IMR-90 (cell line): ENCODE results near the gene APH1A. TPM values are rescaled to one million over a fixed set of nuclear protein-coding genes. Genes with fewer than 3 reads are reported as not detected.

Experiments
- ATAC-seq: fragments of 200-7000 bp; cut with Tn5 transposase; 2 replicates; pipeline ENCODE4 v1.9.1; 2020; ENCODE audit warnings: low read depth, mild to moderate bottlenecking, moderate library complexity
- BruUV-seq: library from RNA; stranded (reverse); fragments of 400-500 nt; replicated peaks from 2 replicates; lab custom pipeline; 2021; lab: Mats Ljungman, UMichigan
- CTCF ChIA-PET: fragments of 300-600 bp; formaldehyde crosslinking; extraction: SDS; loops from one replicate; lab custom pipeline; 2021; ENCODE audit warnings: antibody characterized with exemption; lab: Yijun Ruan, JAX
- POLR2A ChIA-PET: fragments of 300-600 bp; sonication (Branson Sonifier 250); formaldehyde crosslinking; loops from one replicate; lab custom pipeline; 2022; ENCODE audit warnings: antibody characterized with exemption; ENCODE audit not compliant: unreplicated experiment; lab: Charles Lee
- DNase-seq: peaks from one replicate; pipeline ENCODE4 v3.0.0; 2013
- H2AFZ ChIP-seq: replicated peaks from 2 replicates; pipeline ENCODE3; 2013; ENCODE audit warnings: low read length, mild to moderate bottlenecking; ENCODE audit not compliant: poor library complexity
- H2AK5ac ChIP-seq: 2 replicates; pipeline ENCODE4 v1.6.1; 2013; ENCODE audit warnings: low read depth, low read length, inconsistent platforms
- H2AK9ac ChIP-seq: replicated peaks from 2 replicates; pipeline ENCODE3; 2013; ENCODE audit warnings: mild to moderate bottlenecking, low read depth, low read length, moderate library complexity; ENCODE audit not compliant: poor library complexity
- H2BK120ac ChIP-seq: 2 replicates; pipeline ENCODE4 v1.6.1; 2013; ENCODE audit warnings: low read depth, low read length, inconsistent platforms
- H2BK15ac ChIP-seq: 3 replicates; pipeline ENCODE4 v1.6.1; 2013; ENCODE audit warnings: low read depth, low read length, inconsistent platforms
- H2BK20ac ChIP-seq: 2 replicates; pipeline ENCODE4 v1.6.1; 2013; ENCODE audit warnings: low read depth, mild to moderate bottlenecking, inconsistent platforms, low read length, moderate library complexity
- H2BK5ac ChIP-seq: 2 replicates; pipeline ENCODE4 v1.6.1; 2013; ENCODE audit warnings: mild to moderate bottlenecking, low read depth, low read length, inconsistent platforms; ENCODE audit not compliant: poor library complexity, severe bottlenecking
- H3K14ac ChIP-seq: replicated peaks from 2 replicates; pipeline ENCODE4 v1.6.1; 2013; ENCODE audit warnings: low read depth, low read length, inconsistent platforms
- H3K18ac ChIP-seq: 2 replicates; pipeline ENCODE4 v1.6.1; 2013; ENCODE audit warnings: low read depth, low read length, control low read depth
- H3K23ac ChIP-seq: 2 replicates; pipeline ENCODE4 v1.6.1; 2013; ENCODE audit warnings: low read depth, low read length, inconsistent platforms
- H3K27ac ChIP-seq: 2 replicates; pipeline ENCODE4 v1.5.1; 2013; ENCODE audit warnings: mild to moderate bottlenecking, control low read depth, low read length; ENCODE audit not compliant: insufficient read depth
- H3K27me3 ChIP-seq: 2 replicates; pipeline ENCODE4 v1.6.1; 2013; ENCODE audit warnings: low read length; ENCODE audit not compliant: control insufficient read depth, insufficient read depth
- H3K36me3 ChIP-seq: 2 replicates; pipeline ENCODE4 v1.6.1; 2013; ENCODE audit warnings: low read length, mixed read lengths; ENCODE audit not compliant: control insufficient read depth, insufficient read depth
- H3K4ac ChIP-seq: 2 replicates; pipeline ENCODE4 v1.6.1; 2013; ENCODE audit warnings: low read depth, low read length, inconsistent platforms
- H3K4me1 ChIP-seq: 2 replicates; pipeline ENCODE4 v1.6.1; 2013; ENCODE audit warnings: low read length, mixed read lengths; ENCODE audit not compliant: control insufficient read depth, insufficient read depth
- H3K4me2 ChIP-seq: 2 replicates; pipeline ENCODE4 v1.6.1; 2013; ENCODE audit warnings: low read depth, mild to moderate bottlenecking, control low read depth, low read length, moderate library complexity
- H3K4me3 ChIP-seq: 2 replicates; pipeline ENCODE4 v1.5.1; 2013; ENCODE audit warnings: low read depth, mild to moderate bottlenecking, control low read depth, low read length, moderate library complexity; ENCODE audit not compliant: insufficient read depth
- H3K56ac ChIP-seq: 2 replicates; pipeline ENCODE4 v1.6.1; 2013; ENCODE audit warnings: low read length, inconsistent platforms; ENCODE audit not compliant: insufficient read depth; ENCODE audit errors: extremely low read depth
- H3K79me1 ChIP-seq, 2 experiments: 2 replicates each; pipeline ENCODE4 v1.6.1; 2013; ENCODE audit warnings: low read length in 2 of 2, inconsistent platforms in 1 of 2, low read depth in 1 of 2
- H3K9ac ChIP-seq: 2 replicates; pipeline ENCODE4 v1.6.1; 2013; ENCODE audit warnings: low read depth, low read length, control low read depth
- H3K9me1 ChIP-seq: 2 replicates; pipeline ENCODE4 v1.6.1; 2013; ENCODE audit warnings: low read length, inconsistent platforms; ENCODE audit not compliant: insufficient read depth
- H3K9me3 ChIP-seq: 2 replicates; pipeline ENCODE4 v1.6.1; 2013; ENCODE audit warnings: low read length; ENCODE audit not compliant: control insufficient read depth, insufficient read depth
- H4K20me1 ChIP-seq: 2 replicates; pipeline ENCODE4 v1.6.1; 2013; ENCODE audit warnings: low read length, inconsistent platforms; ENCODE audit not compliant: insufficient read depth
- H4K5ac ChIP-seq: 2 replicates; pipeline ENCODE4 v1.6.1; 2013; ENCODE audit warnings: mild to moderate bottlenecking, low read depth, low read length, control low read depth
- H4K8ac ChIP-seq, 2 experiments: 2 replicates each; pipeline ENCODE4 v1.6.1; 2013; ENCODE audit warnings: low read depth in 2 of 2, low read length in 2 of 2, control low read depth in 1 of 2, inconsistent platforms in 1 of 2
- H4K91ac ChIP-seq: 2 replicates; pipeline ENCODE4 v1.6.1; 2013; ENCODE audit warnings: low read depth, low read length, inconsistent platforms; ENCODE audit not compliant: insufficient read depth
- BHLHE40 ChIP-seq: fragments of 150-350 bp; IDR thresholded peaks from 2 replicates; pipeline ENCODE4 v1.6.1; 2016; ENCODE audit warnings: mild to moderate bottlenecking, low read depth, low read length
- CEBPB ChIP-seq: IDR thresholded peaks from 2 replicates; pipeline ENCODE4 v1.6.1; 2012; ENCODE audit warnings: low read depth, low read length, improper control_type of control experiment
- CHD1 ChIP-seq: IDR thresholded peaks from 2 replicates; pipeline ENCODE4 v1.6.1; 2012; ENCODE audit warnings: low read depth, low read length, improper control_type of control experiment
- CTCF ChIP-seq: conservative IDR thresholded peaks from 2 replicates; pipeline ENCODE4 v1.5.1; 2012; ENCODE audit warnings: mild to moderate bottlenecking, low read depth, low read length, improper control_type of control experiment
- ELK1 ChIP-seq: fragments of 150-350 bp; IDR thresholded peaks from 2 replicates; pipeline ENCODE4 v1.6.1; 2016; ENCODE audit warnings: low read depth, mild to moderate bottlenecking, low read length, moderate library complexity, borderline replicate concordance
- FOS ChIP-seq: fragments of 150-350 bp; IDR thresholded peaks from 2 replicates; pipeline ENCODE4 v1.6.1; 2016; ENCODE audit warnings: low read depth, low read length
- MAFK ChIP-seq: IDR thresholded peaks from 2 replicates; pipeline ENCODE4 v1.6.1; 2012; ENCODE audit warnings: low read depth, low read length, improper control_type of control experiment
- MAZ ChIP-seq: IDR thresholded peaks from 2 replicates; pipeline ENCODE4 v1.6.1; 2012; ENCODE audit warnings: low read depth, mild to moderate bottlenecking, low read length, improper control_type of control experiment, moderate library complexity, borderline replicate concordance
- MXI1 ChIP-seq: IDR thresholded peaks from 2 replicates; pipeline ENCODE4 v1.6.1; 2012; ENCODE audit warnings: low read depth, mild to moderate bottlenecking, low read length, moderate library complexity, borderline replicate concordance
- NFE2L2 ChIP-seq: fragments of 150-350 bp; IDR thresholded peaks from 2 replicates; pipeline ENCODE4 v1.6.1; 2016; ENCODE audit warnings: low read depth, mild to moderate bottlenecking, low read length
- POLR2A ChIP-seq: IDR thresholded peaks from 2 replicates; pipeline ENCODE4 v1.6.1; 2012; ENCODE audit warnings: mild to moderate bottlenecking, low read depth, low read length
- RAD21 ChIP-seq: IDR thresholded peaks from 2 replicates; pipeline ENCODE4 v1.6.1; 2012; ENCODE audit warnings: low read length, improper control_type of control experiment
- RCOR1 ChIP-seq: IDR thresholded peaks from 2 replicates; pipeline ENCODE4 v1.6.1; 2012; ENCODE audit warnings: mild to moderate bottlenecking, low read length, improper control_type of control experiment; ENCODE audit not compliant: insufficient replicate concordance
- RFX5 ChIP-seq: IDR thresholded peaks from 2 replicates; pipeline ENCODE4 v1.8.0; 2012; ENCODE audit warnings: low read depth, mild to moderate bottlenecking, low read length, moderate library complexity
- SMC3 ChIP-seq: fragments of 150-350 bp; IDR thresholded peaks from 2 replicates; pipeline ENCODE4 v1.6.1; 2016; ENCODE audit warnings: low read depth, mild to moderate bottlenecking, antibody characterized with exemption, low read length, moderate library complexity
- USF2 ChIP-seq: fragments of 150-350 bp; IDR thresholded peaks from 2 replicates; pipeline ENCODE4 v1.6.1; 2017; ENCODE audit warnings: mild to moderate bottlenecking, antibody characterized with exemption, low read length, low read depth
- WGBS, 2 experiments: methylation state at CpG; one replicate each; pipeline versions ENCODE4 v1.1.5 to v1.1.7; 2013; ENCODE audit warnings: missing lambda C conversion rate in 2 of 2; ENCODE audit not compliant: insufficient read length in 1 of 2; ENCODE audit errors: extremely low coverage in 2 of 2; 5-methylcytosine and 5-hydroxymethylcytosine counted together
- dilution Hi-C: fragments of 300-500 bp; cut with HindIII; formaldehyde crosslinking; loops from one replicate; pipeline ENCODE4 v1.14.3; 2018; ENCODE audit warnings: low sequenced_read_pairs; ENCODE audit not compliant: unreplicated experiment
- in situ Hi-C: fragments of 300-500 bp; cut with MboI; formaldehyde crosslinking; loops from 3 replicates; pipeline ENCODE4 v1.14.3; 2019; ENCODE audit warnings: low sequenced_read_pairs, inconsistent platforms, mixed read lengths
- intact Hi-C: fragments of 100-400 bp; cut with micrococcal nuclease; formaldehyde crosslinking; loops from 2 replicates; pipeline ENCODE4 v1.10.0; 2022
- polyA plus RNA-seq, 3 experiments: library from polyadenylated mRNA; depleted of rRNA; stranded (reverse); fragments of >200 nt; gene quantifications; 2 replicates each; pipeline ENCODE4 v1.2.3, GENCODE V29; 2012; ENCODE audit warnings: low replicate concordance in 1 of 3
- total RNA-seq: library from RNA; depleted of rRNA; stranded (reverse); fragments of >200 nt; gene quantifications from 2 replicates; pipeline ENCODE4 v1.2.3, GENCODE V29; 2012

The APH1A gene
- total and polyA plus RNA-seq, 2 of the 4 experiments (the other 2 are of a cell fraction): 62.0 to 94.2 TPM

- H3K27me3 ChIP-seq: no peaks in the 10 kb centered on the region
- no peaks in the 10 kb centered on the region for H4K20me1 ChIP-seq
- DNase-seq: no peak
- H2AFZ ChIP-seq: no peak overlapping the region
- no peak overlapping the region for H2BK20ac ChIP-seq
- H4K91ac ChIP-seq: no peak overlapping the region
- H2BK15ac ChIP-seq: no peak overlapping the region
- ATAC-seq: no peak
- no peak overlapping the region for H3K27ac ChIP-seq
- H3K56ac ChIP-seq: no peak overlapping the region
- TF ChIP-seq SMC3 (no peak), MXI1 (no peak), MAZ (no peak), NFE2L2 (no peak), CTCF (no peak), FOS (no peak), RFX5 (no peak), MAFK (no peak), ELK1 (no peak), USF2 (no peak), CHD1 (no peak), RAD21 (no peak), RCOR1 (no peak), POLR2A (no peak), BHLHE40 (no peak), CEBPB (no peak)
- no peak overlapping the region for H3K18ac ChIP-seq
- 100% methylated on average over 2 of the region's 2 CpGs; no CpG with 5 or more reads in 1 of the 2 experiments for WGBS, 2 experiments
- no peak overlapping the region for H3K4me3 ChIP-seq
- no peak overlapping the region for H2AK9ac ChIP-seq
- no peak overlapping the region for H4K5ac ChIP-seq
- no peak overlapping the region for H2BK5ac ChIP-seq
- no peak overlapping the region for H4K8ac ChIP-seq
- H3K79me1 ChIP-seq: peaks cover 20 to 39% of the 10 kb centered on the region in 2 experiments
- H3K4me1 ChIP-seq: peaks cover 2% of the 10 kb centered on the region; the same call in 1 of the 2 replicates
- H3K9ac ChIP-seq: no peak overlapping the region
- no peak overlapping the region for H3K4ac ChIP-seq
- BruUV-seq: no TSS peak
- H3K9me3 ChIP-seq: no peaks in the 10 kb centered on the region
- in situ Hi-C loops: no loop called here
- H2AK5ac ChIP-seq: no peak overlapping the region
- H3K4me2 ChIP-seq: no peak overlapping the region
- H3K36me3 ChIP-seq: peaks cover 16% of the 10 kb centered on the region
- peaks cover 4% of the 10 kb centered on the region for H3K9me1 ChIP-seq
- no peak overlapping the region for H3K23ac ChIP-seq
- no peak overlapping the region for H2BK120ac ChIP-seq
- CTCF ChIA-PET: interaction anchor here (0.6 kb wide), 1 partner anchor 16 kb away, joined by 4 read pairs; no protein-coding TSS in a partner anchor
- dilution Hi-C loops: no loop called here
- POLR2A ChIA-PET: no interaction called here
- H3K14ac ChIP-seq: no peak overlapping the region
- intact Hi-C loops: no loop called here
Measured at GRCh38 chr1:150295476-150295875, 26.7 kb upstream of the APH1A start.
